Motor neuron (in vitro differentiated cells): ENCODE measurements around the gene GRIK3. TPM values are rescaled to one million over a fixed set of nuclear protein-coding genes. Genes with fewer than 3 reads are reported as not detected.

ENCODE experiments used
- ATAC-seq, 8 experiments: fragments of 200-7000 bp; cut with Tn5 transposase; replicated peaks in 6 of 8; 2 replicates each; pipeline ENCODE4 v1.8.0; 2021; ENCODE audit warnings: mild to moderate bottlenecking in 8 of 8, moderate library complexity in 8 of 8
- H3K27ac ChIP-seq, 2 donors: fragments of 250-450 bp; sonication (Bioruptor Pico); 2 replicates each; pipeline ENCODE4 v1.9.0; 2021; ENCODE audit warnings: antibody characterized with exemption in 2 of 2, mild to moderate bottlenecking in 2 of 2, moderate library complexity in 1 of 2
- H3K4me1 ChIP-seq, 2 donors: fragments of 250-450 bp; sonication (Bioruptor Pico); replicated peaks in 1 of 2; 2 replicates each; pipeline ENCODE4 v1.6.1; 2021; ENCODE audit warnings: antibody characterized with exemption in 2 of 2, mild to moderate bottlenecking in 2 of 2, moderate library complexity in 1 of 2
- H3K4me3 ChIP-seq, 5 donors: fragments of 250-450 bp; sonication (Bioruptor Pico); 2 replicates each; pipeline ENCODE4 v1.9.0; 2021; ENCODE audit warnings: antibody characterized with exemption in 5 of 5, mild to moderate bottlenecking in 5 of 5, moderate library complexity in 4 of 5
- WGBS, 10 experiments: fragments of 450-650 bp; shearing (Covaris generic); methylation state at CpG; one replicate each; pipeline ENCODE4 v1.0.0; 2022; 5-methylcytosine and 5-hydroxymethylcytosine counted together
- in situ Hi-C, 9 experiments: fragments of 400-800 bp; cut with MboI; loops; one replicate each; pipeline ENCODE4 v1.15.0; 2021; ENCODE audit warnings: low sequenced_read_pairs in 9 of 9, low pct_unique_long_range_greater_than_20kb in 2 of 9; ENCODE audit not compliant: unreplicated experiment in 9 of 9
- total RNA-seq, 8 experiments: library from RNA; unstranded; fragments of 300-600 nt; gene quantifications; 2 replicates each; pipeline versions ENCODE4 v1.2.3 to v1.2.4, GENCODE V29; 2022

The GRIK3 gene
- total RNA-seq, 8 experiments from 2014 or later, result 0.73 to 21.1 (median 11.9) TPM

GRCh38 chr1:37068260-37068659, 33.9 kb upstream of the GRIK3 start:
- H3K27ac ChIP-seq, result no peak overlapping the region
- ATAC-seq, result no peak
- 10 to 100% (median 97%) methylated on average over 1 to 3 of the region's 3 CpGs; no CpG with 5 or more reads in 5 of the 10 experiments for WGBS, 10 experiments
- peaks cover 40 to 44% of the 10 kb centered on the region in 2 donors for H3K4me1 ChIP-seq
- in situ Hi-C loops, result no loop called here
- no peak overlapping the region for H3K4me3 ChIP-seq

- H3K4me3 ChIP-seq, result no peak overlapping the region
- in situ Hi-C loops, result no loop called here
Observed at GRCh38 chr1:37064039-37064438, 29.7 kb upstream of the GRIK3 start.

GRCh38 chr1:37059346-37059745, 25.0 kb upstream of the GRIK3 start:
- in situ Hi-C loops, result no loop called here
- Histone ChIP-seq H3K4me1 (peaks cover 13 to 14% of the 10 kb centered on the region in 2 donors), H3K27ac (no peak overlapping the region), H3K4me3 (no peak overlapping the region)
- 0 to 100% (median 72%) methylated on average over 1 to 8 of the region's 8 CpGs; no CpG with 5 or more reads in 1 of the 10 experiments for WGBS, 10 experiments
- no peak for ATAC-seq

More at GRCh38 chr1:37064039-37064438, 29.7 kb upstream of the GRIK3 start:
- no peak overlapping the region for H3K27ac ChIP-seq
- WGBS, 10 experiments, result 0 to 74% (median 8%) methylated on average over 1 to 4 of the region's 4 CpGs; no CpG with 5 or more reads in 3 of the 10 experiments
- H3K4me1 ChIP-seq, result peaks cover 6 to 9% of the 10 kb centered on the region in 2 donors
- ATAC-seq, result no peak

GRCh38 chr1:37058424-37058988, 24.2 kb upstream of the GRIK3 start:
- ATAC-seq, result no peak
- 20 to 100% (median 78%) methylated on average over 2 to 5 of the region's 5 CpGs for WGBS, 10 experiments
- H3K27ac ChIP-seq, result no peak overlapping the region

GRCh38 chr1:37056325-37056724, 22.0 kb upstream of the GRIK3 start:
- H3K4me3 ChIP-seq, result no peak overlapping the region
- H3K4me1 ChIP-seq, result peaks cover 36 to 39% of the 10 kb centered on the region in 2 donors
- no peak overlapping the region for H3K27ac ChIP-seq
- ATAC-seq, result peak in 6 of 8 experiments; percentile 42 to 85 (median 72)
- in situ Hi-C loops, result no loop called here
- 0 to 80% (median 35%) methylated on average over 1 to 6 of the region's 6 CpGs; no CpG with 5 or more reads in 3 of the 10 experiments for WGBS, 10 experiments

More at GRCh38 chr1:37058424-37058988, 24.2 kb upstream of the GRIK3 start:
- no peak overlapping the region for H3K4me3 ChIP-seq
- H3K4me1 ChIP-seq, result peaks cover 19 to 21% of the 10 kb centered on the region in 2 donors
- in situ Hi-C loops, result no loop called here

DNA sequence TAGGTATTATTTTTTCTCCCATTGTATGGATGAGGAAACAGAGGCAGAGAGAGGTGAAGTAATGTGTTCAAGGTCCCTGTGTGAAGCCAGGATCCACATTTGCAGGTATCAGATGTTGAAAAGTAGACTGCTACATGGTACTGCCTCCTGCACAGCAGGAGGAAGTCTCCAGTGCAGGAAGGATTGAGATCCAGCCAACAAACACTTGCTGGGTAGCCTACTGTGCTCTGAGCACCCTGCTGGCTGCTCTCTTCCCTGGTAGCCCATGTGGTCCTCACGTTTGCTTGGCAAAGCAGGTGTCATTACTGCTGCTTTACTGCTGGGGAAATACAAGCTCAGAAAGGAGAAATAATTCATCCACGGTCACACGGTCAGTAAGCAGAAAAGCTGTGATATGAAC, 21.3 kb upstream of the GRIK3 start:
- WGBS, 10 experiments, result 0 to 100% (median 75%) methylated on average over 1 to 3 of the region's 3 CpGs; no CpG with 5 or more reads in 3 of the 10 experiments
- no peak overlapping the region for H3K4me3 ChIP-seq

GRCh38 chr1:37053173-37053572, 18.9 kb upstream of the GRIK3 start:
- WGBS, 10 experiments, result 4 to 76% (median 67%) methylated on average over 1 to 5 of the region's 5 CpGs; no CpG with 5 or more reads in 5 of the 10 experiments
- peaks cover 38 to 43% of the 10 kb centered on the region in 2 donors for H3K4me1 ChIP-seq
- no peak overlapping the region for H3K27ac ChIP-seq
- in situ Hi-C loops, result no loop called here
- peak in 2 of 8 experiments; percentile 32 to 41 for ATAC-seq
- no peak overlapping the region for H3K4me3 ChIP-seq

More for the DNA sequence above, 21.3 kb upstream of the GRIK3 start:
- Histone ChIP-seq H3K27ac (no peak overlapping the region), H3K4me1 (peaks cover 38 to 43% of the 10 kb centered on the region in 2 donors)
- in situ Hi-C loops, result no loop called here
- no peak for ATAC-seq

DNA sequence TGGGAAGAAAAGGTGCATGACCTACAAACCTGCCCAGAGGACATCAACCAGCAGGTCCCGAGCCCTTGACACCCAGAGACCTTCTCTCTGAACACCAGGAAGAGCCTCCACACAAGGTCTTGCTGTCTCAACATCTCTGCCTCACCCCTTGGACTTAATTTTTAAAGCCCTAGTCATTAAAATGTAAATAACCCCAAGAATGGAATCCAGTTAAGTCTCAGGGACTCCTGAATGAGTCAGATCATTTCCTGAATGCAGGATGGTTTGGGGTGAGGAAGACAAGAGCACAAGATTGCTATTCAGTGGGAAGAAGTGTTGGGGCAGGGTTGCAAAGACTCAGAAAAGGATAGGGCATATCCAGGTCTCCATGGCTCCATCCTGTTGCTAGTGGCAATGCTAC, 17.8 kb upstream of the GRIK3 start:
- ATAC-seq, result peak in 2 of 8 experiments; percentile 59 to 66
- in situ Hi-C loops, result no loop called here
- no peak overlapping the region for H3K4me3 ChIP-seq
- peaks cover 47 to 52% of the 10 kb centered on the region in 2 donors for H3K4me1 ChIP-seq
- H3K27ac ChIP-seq, result no peak overlapping the region
- 20 to 100% (median 79%) methylated on average over 1 of the region's 1 CpG; no CpG with 5 or more reads in 6 of the 10 experiments for WGBS, 10 experiments

- Histone ChIP-seq H3K27ac (peak overlapping the region in 1 of 2 donors; percentile 14), H3K4me1 (peaks cover 51 to 56% of the 10 kb centered on the region in 2 donors), H3K4me3 (no peak overlapping the region)
- in situ Hi-C loops, result no loop called here
- WGBS, 10 experiments, result 0 to 100% (median 63%) methylated on average over 1 to 6 of the region's 7 CpGs; no CpG with 5 or more reads in 4 of the 10 experiments
- peak; percentile 53 to 88 (median 70) for ATAC-seq
Observed at GRCh38 chr1:37051346-37051745, 17.0 kb upstream of the GRIK3 start.

- in situ Hi-C loops, result loop anchor here in 7 of 9 experiments (25.0 kb wide), 5 partner anchors 110 to 460 kb away; no protein-coding TSS in a partner anchor
- H3K4me1 ChIP-seq, result peaks cover 42 to 44% of the 10 kb centered on the region in 2 donors
- no peak overlapping the region for H3K27ac ChIP-seq
- ATAC-seq, result peak in 2 of 8 experiments; percentile 13 to 19
- no peak overlapping the region for H3K4me3 ChIP-seq
- 7 to 88% (median 79%) methylated on average over 1 to 17 of the region's 19 CpGs; no CpG with 5 or more reads in 4 of the 10 experiments for WGBS, 10 experiments
Observed at GRCh38 chr1:37047542-37047941, 13.2 kb upstream of the GRIK3 start.

GRCh38 chr1:37043101-37043500, 8.8 kb upstream of the GRIK3 start:
- in situ Hi-C loops, result loop anchor here in 7 of 9 experiments (25.0 kb wide), 5 partner anchors 106 to 456 kb away; no protein-coding TSS in a partner anchor
- Histone ChIP-seq H3K4me1 (peaks cover 53 to 59% of the 10 kb centered on the region in 2 donors), H3K4me3 (no peak overlapping the region), H3K27ac (no peak overlapping the region)
- 0 to 100% (median 43%) methylated on average over 1 of the region's 2 CpGs; no CpG with 5 or more reads in 3 of the 10 experiments for WGBS, 10 experiments
- no peak for ATAC-seq

DNA sequence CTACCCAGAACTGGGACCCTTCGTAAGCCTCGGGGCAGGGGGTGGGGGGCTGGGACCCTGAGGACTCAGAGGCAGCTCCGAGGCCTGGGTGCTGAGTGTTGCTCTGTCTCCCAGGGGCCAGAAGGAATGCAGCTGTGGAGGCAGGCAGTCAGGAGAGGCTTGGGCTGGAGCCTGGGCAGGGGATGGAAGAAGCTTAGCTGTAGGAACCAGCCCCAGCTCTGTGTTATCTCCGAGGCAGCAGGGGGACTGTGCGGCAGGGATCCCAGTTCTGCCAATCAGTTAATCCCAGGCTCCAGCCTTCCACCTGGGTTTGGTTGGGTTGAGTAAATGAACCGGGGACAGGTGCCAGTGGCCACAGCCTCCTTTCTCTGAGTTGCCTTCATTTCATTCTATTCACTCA, 8.2 kb upstream of the GRIK3 start:
- 0 to 100% (median 71%) methylated on average over 1 of the region's 6 CpGs; no CpG with 5 or more reads in 7 of the 10 experiments for WGBS, 10 experiments
- in situ Hi-C loops, result loop anchor here in 7 of 9 experiments (25.0 kb wide), 5 partner anchors 105 to 455 kb away; no protein-coding TSS in a partner anchor
- no peak for ATAC-seq
- H3K27ac ChIP-seq, result no peak overlapping the region
- no peak overlapping the region for H3K4me3 ChIP-seq
- H3K4me1 ChIP-seq, result peaks cover 53 to 60% of the 10 kb centered on the region in 2 donors

GRCh38 chr1:37041483-37041882, 7.2 kb upstream of the GRIK3 start:
- ATAC-seq, result no peak
- Histone ChIP-seq H3K4me3 (no peak overlapping the region), H3K4me1 (peaks cover 51 to 59% of the 10 kb centered on the region in 2 donors), H3K27ac (no peak overlapping the region)
- in situ Hi-C loops, result loop anchor here in 7 of 9 experiments (25.0 kb wide), 5 partner anchors 104 to 454 kb away; no protein-coding TSS in a partner anchor
- 50 to 55% methylated on average over 2 of the region's 2 CpGs; no CpG with 5 or more reads in 8 of the 10 experiments for WGBS, 10 experiments
